ENCODE measurements around the gene DCC. TPM values are rescaled to one million over a fixed set of nuclear protein-coding genes. Genes with fewer than 3 reads are reported as not detected.
"Not testable (repeated sequence)": the region's sequence is repeated elsewhere in the genome, so short reads cannot be mapped to it uniquely, and the experiment has no call there.

DCC gene
- total RNA-seq, 1 experiment from 2014 or later = not detected

DNA sequence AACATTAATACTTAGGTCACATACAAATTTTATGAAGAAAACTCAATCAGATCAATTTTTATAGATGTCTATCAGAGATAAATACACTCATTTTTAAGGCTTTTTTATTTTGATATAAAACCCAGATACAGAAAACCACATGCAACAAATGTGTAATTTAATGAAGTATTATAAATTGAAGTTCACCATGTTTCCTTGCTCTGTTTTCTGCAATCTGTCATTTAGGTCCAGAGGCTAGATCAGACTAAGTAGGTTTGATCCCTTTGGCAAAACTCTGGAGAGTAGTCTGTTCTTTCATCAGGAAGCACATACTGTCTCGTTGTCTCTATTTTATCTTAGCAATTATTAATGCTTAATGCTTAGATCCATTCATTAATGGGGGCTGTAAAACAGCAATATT lies 1042.9 kb downstream of the DCC start:
- no peak for DNase-seq (ENCODE audit: low read depth)

DNA sequence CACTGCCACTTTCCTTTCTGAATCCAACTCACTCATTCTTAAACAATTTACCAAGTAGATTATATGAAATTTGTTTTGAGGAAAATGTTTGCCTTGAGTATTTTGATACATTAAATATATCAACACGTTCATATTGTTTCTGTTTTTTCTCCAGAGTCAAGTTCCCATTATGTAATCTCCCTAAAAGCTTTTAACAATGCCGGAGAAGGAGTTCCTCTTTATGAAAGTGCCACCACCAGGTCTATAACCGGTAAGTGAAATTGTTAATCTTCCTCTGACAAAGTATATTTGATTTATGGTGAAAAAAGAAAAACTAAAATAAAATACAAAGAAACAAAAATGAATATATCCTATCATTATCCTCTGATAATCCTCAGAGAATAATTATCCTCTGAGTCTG lies 1045.9 kb downstream of the DCC start:
- DNase-seq (ENCODE audit: low read depth) = no peak

DNA sequence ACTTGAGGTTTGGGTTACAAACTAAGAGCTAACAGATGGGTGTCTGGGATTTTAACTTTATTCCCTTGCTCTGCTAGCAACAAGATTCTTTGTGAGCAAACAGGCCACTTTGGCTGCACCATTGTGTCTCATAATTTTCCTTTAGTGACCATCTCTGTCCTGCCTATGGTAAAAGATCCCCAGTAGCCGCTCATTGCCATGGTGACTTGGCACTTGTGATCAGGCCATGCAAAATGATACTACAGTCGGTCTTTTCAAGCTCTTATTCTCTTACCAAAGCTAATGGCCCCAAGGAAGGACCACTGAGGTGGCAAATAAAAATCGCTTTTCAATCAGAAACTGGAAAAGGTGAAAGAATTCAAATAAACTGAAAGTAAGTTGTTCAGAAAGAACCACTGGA lies 1047.6 kb downstream of the DCC start:
- DNase-seq (ENCODE audit: low read depth) = no peak

DNA sequence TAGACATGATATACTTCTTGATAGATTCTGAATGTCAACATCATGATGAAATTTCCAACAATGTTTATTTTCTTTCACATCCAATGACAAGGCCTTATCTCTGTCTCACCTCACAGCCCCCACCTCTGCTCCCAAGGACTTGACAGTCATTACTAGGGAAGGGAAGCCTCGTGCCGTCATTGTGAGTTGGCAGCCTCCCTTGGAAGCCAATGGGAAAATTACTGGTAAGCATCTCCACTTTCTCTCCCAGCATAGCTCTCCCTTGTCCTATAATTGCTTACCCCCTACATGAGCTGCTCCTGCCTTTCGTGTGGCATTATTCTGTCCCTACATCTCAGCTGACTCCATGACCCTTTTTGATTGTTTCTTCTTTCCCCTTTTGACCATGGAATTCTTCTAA lies 1062.7 kb downstream of the DCC start:
- DNase-seq (ENCODE audit: low read depth) = no peak

DNA sequence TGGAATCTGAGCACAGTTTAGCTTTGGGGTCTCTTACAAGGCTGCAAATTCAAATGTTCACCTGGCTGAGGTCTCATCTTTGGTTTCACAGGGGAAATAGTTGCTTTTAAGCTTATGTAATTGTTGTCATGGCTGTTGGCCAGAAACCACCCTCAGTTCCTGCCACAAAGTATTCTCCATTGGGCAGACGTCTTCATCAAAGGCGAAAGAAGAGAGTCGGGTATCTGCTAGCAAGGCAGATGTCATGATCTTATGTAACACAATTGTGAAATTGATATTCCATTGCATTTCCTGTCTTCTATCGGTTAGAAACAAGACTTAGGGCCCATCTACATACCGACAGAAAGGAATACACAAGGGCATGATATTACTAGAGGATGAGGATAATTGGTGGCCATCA lies 1068.3 kb downstream of the DCC start:
- DNase-seq (ENCODE audit: low read depth) = no peak

DNA sequence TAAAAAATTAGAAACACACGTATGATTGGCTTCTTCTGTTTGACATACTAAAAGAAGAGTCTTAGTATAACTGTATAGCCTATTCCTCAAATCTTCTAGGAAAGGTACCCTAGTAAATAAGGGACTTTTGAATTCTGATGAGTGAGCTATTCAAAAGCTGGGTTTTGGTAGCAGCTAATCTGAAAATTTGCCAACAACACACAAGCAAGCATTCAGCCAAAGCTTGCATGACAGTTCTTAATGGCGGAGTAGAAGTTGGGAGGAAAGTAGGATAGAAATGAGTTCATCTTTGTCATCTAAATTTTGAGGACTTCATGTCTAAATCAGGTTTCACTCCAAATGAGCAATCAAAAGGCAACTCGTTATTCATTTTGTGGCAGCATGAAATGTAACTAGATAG lies 1071.5 kb downstream of the DCC start:
- DNase-seq (ENCODE audit: low read depth) = no peak

DNA sequence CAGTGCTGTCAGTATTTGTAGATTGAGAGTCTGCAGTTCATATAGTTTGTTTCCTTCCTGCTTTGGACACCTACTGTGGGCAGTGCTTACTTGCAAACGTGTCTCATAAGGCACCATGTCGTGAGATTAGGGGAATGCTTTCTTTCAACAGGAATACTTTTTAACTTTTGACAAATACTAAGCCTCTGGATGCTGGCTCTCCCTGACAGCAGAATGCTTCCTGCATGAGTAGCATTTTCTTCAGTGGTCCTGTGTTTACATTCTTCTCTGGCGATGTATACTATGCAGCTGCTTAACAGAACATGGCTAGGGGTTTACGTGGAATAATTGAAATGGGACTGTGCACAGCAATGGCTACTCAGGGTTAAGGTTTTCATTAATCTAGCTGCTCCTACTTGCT lies 1077.0 kb downstream of the DCC start:
- DNase-seq (ENCODE audit: low read depth) = no peak

DNA sequence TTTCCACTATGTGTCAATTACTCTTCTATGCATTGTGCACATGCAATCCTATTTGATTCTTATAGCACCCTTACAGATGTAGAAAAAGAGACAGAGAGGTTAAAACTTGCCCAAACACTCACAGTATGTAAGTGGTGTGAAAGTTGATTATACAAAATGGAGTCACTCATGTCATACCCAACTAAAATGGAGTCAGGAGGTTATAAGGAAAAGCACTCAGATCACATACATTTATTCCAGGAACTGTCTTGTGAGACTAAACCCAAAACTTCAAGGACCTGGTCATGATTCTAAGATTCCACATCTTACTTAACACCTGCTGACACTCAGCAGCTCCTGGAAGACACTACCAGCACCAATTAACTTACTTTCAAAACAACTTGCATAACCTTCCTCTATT lies 1081.9 kb downstream of the DCC start:
- no peak for DNase-seq (ENCODE audit: low read depth)

DNA sequence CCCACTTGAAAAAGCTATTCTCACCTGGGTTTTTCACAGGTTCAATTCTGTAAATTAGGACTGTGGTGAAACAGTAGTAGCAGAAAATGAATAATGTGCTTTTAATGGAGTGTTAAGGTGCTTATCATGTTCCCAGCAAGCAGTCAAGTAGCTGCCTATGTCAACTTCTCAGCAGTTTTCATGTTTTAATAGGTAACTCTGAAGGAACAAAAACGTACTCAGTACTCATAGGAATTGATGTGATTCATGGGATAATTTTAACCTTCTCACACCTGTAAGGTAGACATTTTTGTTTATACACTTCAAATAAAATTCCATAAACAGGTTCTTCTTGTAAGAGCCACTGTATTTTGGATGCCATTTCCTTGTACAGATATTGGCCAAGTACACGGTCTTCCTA lies 1082.9 kb downstream of the DCC start:
- DNase-seq (ENCODE audit: low read depth) = no peak

DNA sequence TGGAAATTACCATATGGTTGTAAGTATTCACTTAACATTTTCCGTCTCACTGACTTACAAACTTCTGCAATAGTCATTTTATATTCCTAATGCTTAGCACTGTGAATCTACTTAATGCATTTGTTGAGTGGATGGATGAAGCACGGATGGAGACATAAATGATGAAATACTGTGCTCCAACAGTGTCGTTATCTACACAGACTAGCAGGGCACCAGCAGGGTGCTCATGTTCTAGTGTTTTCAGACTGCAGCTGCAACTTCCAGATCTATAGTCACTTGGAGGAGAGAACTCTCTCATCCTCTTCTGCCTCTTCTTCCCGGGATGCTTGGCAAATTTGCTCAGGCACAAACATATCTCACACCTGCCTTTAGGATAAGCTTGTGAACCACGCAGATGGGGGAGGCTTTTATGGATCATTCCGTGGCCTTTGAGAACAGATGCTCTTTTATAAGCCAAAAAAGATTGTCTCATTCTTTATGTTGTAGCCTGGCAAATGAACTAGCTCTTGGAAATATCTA lies 1086.7 kb downstream of the DCC start:
- DNase-seq (ENCODE audit: low read depth) = no peak

DNA sequence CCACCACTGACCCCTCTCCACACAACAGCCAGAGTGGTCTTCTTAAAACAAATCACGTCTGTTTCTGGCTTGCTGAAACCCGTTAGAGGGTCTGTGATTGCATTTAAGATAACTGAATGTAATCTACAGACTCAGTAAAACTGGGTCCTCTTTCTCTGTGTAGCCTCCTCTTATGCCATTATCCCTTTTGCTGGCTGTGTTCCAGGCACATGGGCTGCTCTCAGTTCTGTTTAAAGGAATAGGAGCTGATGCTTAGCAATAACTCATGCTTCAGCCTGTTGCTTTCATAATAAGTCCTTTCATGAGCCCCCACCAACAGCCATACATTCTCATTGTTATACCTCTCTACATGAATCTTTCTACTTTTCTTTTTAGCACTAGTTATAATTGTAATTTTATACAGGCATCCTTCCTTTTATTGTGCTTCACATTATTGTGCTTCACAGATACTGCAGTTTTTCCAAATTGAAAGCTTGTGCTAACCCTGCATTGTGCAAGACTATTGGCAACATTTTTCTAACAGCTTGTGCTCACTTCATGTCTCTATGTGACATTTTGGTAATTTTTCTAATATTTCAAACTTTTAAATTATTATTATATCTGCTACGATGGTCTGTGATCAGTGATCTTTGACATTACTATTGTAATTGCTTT lies 1101.9 kb downstream of the DCC start:
- DNase-seq (ENCODE audit: low read depth) = no peak

DNA sequence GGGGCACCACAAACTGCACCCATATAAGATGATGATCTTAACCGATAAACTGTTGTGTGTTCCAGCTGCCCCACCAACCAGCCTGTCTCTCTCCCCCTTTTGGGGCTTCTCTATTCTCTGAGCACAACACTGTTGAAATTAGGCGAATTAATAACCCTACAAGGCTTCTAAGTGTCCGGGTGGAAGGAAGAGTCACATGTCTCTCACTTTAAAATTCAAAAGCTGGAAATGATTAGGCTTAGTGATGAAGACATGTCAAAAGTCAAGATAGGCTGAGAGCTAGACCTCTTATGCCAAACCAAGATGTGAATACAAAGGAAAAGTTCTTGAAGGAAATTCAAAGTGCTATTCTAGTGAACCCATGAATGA lies 1102.4 kb downstream of the DCC start:
- no peak for DNase-seq (ENCODE audit: low read depth)

DNA sequence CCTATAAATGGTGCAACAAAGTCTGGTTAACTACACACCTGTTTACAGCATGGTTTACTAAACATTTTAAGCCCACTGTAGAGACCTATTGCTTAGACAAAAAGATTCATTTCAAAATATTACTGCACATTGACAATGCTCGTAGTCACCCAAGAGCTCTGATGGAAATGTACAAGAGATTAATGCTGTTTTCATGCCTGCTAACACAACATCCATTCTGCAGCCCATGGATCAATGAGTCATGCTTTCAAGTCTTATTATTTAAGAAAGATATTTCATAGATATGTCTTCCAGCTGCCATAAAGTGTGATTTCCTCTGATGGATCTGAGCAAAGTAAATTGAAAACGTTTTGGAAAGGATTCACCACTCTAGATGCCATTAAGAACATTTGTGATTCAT lies 1103.3 kb downstream of the DCC start:
- no peak for DNase-seq (ENCODE audit: low read depth)

DNA sequence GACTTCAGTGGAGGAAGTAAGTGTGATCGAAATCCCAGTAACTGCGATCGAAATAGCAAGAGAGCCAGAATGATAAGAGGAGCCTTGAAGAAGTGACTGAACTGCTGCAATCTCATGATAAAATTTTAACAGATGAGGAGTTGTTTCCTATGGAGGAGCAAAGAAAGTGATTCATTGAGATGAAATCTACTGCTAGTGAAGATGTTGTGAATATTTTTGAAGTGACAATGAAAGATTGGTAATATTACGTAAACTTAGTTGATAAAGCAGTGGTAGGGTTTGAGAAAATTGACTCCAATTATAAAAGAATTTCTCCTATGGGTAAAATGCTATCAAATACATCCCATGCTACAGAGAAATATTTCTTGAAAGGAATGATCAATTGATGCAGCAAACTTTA lies 1103.8 kb downstream of the DCC start:
- no peak for DNase-seq (ENCODE audit: low read depth)

DNA sequence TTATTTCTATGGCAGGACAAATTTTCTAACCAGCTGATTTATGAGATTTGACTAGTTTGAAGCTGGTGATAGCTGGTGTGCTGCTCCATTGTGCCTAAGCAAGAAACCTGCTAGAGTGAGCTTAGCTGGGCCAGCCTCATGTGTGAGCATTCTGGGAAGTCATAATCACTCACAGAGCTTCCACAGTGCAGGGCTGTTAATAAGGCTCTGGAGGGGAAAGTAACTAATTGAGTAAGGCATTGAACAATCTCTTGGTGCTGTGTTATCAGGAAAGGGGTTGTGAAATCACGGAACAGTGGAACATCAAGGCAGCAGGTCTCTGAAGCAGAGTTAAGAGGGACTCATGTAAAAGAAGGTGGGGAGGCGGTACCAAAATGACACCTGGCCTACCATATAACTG lies 1111.9 kb downstream of the DCC start:
- DNase-seq (ENCODE audit: low read depth) = no peak

DNA sequence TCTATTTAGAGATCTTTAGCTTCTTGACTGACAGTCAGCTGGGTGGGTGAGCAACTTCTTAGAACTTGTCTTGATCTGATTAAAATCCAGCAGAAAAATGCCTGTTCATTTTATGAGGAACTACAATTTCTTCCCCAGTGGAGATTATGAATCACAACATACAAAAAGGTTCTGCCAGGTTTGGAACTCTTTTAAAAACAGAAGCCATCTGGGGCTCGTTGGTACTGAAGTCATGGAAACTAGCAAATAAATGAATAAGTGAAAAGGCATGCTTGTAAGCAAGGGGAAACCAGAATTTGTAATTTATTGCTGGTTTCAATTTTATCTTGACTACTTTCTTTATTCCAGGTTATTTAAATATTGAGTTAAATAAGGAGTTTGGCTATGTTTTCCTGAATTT lies 1117.1 kb downstream of the DCC start:
- no peak for DNase-seq (ENCODE audit: low read depth)

DNA sequence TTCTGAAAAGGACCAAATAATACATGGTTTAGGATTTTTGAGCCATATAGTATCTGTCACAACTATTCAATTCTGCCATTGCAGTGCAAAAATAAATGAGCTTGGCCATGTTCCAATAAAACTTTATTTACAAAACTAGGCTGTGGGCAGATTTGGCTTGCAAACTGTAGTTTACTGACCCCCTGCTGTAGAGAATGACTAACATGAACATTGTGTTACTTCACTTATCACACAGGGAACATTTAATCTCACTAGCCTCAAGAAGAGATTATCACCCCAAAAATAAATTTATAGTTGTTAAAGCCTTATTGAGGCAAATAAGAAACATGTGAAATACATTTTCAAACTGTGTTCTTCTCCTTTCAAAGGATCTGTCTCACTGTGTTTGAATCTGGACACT lies 1118.3 kb downstream of the DCC start:
- no peak for DNase-seq (ENCODE audit: low read depth)

DNA sequence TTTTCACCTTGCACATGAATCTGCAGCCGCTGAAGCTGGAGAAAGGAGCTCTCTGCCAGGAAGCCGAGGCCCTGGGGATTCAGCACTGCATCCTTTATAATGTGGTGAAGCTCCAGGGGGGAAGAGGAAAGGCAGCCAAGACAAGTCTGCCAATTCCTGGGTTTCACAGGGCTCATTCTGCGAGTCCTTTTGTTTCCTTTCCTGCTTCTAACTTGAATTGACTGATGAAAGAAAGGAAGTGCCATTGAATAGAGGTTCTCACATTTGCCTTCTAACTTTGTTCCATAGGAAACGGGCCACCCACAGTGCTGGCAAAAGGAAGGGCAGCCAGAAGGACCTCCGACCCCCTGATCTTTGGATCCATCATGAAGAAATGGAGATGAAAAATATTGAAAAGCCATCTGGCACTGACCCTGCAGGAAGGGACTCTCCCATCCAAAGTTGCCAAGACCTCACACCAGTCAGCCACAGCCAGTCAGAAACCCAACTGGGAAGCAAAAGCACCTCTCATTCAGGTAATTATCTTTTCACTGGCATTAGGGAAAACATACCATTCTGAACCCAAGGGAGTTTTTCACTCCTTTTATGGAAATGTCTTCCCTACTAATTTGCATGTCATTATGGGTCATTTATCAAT lies 1119.1 kb downstream of the DCC start:
- no peak for DNase-seq (ENCODE audit: low read depth)

DNA sequence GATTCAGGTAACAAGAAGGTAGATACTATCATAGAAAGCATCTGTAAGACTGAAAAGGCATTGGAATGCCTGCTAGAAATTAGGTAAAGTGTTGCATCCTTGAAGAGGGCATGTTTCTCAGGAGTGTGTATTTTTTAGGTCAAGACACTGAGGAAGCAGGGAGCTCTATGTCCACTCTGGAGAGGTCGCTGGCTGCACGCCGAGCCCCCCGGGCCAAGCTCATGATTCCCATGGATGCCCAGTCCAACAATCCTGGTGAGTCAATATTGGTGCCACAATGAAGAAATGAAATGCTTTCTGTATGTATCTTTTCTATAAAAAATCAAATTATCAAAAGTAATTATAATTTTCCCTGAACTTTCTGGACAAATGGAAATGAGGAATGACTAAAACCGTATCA lies 1127.8 kb downstream of the DCC start:
- DNase-seq (ENCODE audit: low read depth) = no peak

DNA sequence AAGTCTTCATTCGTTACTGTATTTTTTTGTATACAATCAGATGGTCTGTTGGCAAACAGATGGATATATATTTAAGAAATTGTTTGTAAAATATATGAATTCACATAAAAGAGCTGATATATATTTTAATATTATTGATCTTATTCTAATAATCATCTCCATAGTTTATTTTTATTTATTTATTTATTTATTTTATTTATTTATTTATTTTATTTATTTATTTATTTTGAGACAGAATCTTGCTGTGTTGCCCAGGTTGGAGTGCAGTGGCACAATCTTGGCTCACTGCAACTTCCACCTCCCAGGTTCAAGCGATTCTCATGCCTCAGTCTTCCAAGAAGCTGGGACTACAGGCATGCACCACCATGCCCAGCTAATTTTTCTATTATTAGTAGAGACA lies 1128.2 kb downstream of the DCC start:
- not testable (repeated sequence) for DNase-seq (ENCODE audit: low read depth)

DNA sequence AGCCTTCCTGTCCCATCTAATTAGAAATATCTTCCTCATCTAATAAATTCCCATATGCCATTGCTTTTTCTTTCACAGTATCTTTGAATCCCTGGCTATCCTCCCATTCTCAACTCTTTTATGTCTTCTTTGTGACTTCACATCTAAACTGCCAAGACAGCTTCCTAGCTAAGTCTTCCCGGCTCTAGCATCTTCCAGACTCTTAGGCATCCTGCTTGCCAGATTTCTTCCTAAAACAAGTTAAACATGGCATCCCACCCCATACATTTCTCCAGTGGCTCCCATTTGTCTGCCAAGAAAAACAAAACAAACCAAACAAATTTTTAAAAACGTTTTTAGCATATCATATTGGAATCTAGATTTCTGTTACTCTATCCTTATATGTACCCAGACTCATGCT lies 1132.5 kb downstream of the DCC start:
- DNase-seq (ENCODE audit: low read depth) = no peak

DNA sequence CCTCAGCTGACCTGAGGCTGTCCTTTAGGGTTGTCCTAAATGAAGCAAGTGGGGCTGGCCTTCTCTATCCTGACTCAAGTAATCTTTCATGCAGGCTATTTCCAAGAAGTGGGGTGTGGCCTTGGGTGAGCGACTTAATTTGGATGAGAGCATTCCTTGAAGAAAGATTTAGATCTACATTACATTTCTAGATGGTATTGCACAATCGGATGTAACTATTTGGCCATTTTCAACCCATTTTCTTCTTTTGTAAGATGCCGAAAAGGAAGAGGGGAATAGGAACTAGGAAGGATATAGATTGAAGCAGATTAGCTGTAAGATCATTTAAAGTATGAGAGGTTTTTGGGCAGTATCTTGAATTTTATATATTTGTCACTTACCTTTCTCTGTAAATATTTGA lies 1138.2 kb downstream of the DCC start:
- DNase-seq (ENCODE audit: low read depth) = no peak

DNA sequence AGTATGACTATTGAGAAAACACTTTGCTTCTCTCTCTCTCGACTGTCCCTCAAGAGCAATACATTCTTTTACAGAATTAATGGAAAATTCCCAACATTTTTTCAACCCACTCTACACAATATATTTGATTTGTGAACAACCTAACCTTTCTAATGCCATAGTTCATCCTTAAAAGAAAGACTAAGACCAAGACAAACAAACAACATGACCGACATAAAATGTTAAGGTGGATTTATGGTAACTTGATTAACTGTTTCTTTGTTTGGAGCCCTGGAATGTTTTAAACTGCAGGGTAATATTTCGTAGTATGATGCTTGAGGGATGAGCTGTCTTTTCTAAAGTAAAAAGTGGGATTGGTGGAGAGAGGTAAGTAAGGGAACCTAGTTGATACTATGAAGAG lies 1146.3 kb downstream of the DCC start:
- no peak for DNase-seq (ENCODE audit: low read depth)

DNA sequence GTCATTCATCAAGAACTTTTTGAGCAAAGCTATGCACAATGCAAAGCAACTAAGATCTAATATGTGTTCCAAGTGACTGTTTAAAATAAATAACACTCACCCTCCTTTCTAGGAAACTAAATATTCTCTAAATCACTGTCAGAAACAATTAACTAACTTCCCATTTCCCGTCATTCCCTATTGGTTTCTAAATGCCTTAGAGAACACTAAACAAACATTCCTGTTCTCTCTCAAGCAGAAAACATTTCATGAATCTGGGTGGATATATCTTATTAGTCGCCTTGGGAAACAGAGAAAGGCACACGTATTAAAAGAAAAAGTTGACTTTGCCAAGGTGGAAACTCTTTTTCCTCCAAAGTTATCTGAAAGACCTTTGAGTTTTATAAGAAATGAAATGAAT lies 1149.3 kb downstream of the DCC start:
- no peak for DNase-seq (ENCODE audit: low read depth)
